Sigmoid colon (tissue), 4 donors: Measurements from ENCODE around the gene ADCY3.

Source experiments
- EP300 ChIP-seq, 4 donors: sonication (generic); formaldehyde crosslinking; IDR thresholded peaks; one replicate each; pipeline ENCODE4 v1.6.1; 2017; ENCODE audit warnings: antibody characterized with exemption in 4 of 4
- POLR2A ChIP-seq, 2 donors: fragments of 450-650 bp; IDR thresholded peaks; one replicate each; pipeline ENCODE4 v1.6.1; 2016; ENCODE audit warnings: antibody characterized with exemption in 2 of 2, mild to moderate bottlenecking in 2 of 2, moderate library complexity in 2 of 2
- POLR2AphosphoS5 ChIP-seq, 4 donors: sonication (generic); formaldehyde crosslinking; IDR thresholded peaks; one replicate each; pipeline ENCODE4 v1.6.1; 2017; ENCODE audit warnings: antibody characterized with exemption in 4 of 4
- TF ChIP-seq, protein P1 (sequence below), 4 experiments: fragments of 450-650 bp in 3 of 4; fragments of 200-600 bp in 1 of 4; IDR thresholded peaks; one replicate each; pipeline ENCODE4 v1.5.1; 2016 to 2019; ENCODE audit warnings: antibody characterized with exemption in 4 of 4, mild to moderate bottlenecking in 3 of 4, moderate library complexity in 2 of 4

- TF ChIP-seq, protein P1, sequence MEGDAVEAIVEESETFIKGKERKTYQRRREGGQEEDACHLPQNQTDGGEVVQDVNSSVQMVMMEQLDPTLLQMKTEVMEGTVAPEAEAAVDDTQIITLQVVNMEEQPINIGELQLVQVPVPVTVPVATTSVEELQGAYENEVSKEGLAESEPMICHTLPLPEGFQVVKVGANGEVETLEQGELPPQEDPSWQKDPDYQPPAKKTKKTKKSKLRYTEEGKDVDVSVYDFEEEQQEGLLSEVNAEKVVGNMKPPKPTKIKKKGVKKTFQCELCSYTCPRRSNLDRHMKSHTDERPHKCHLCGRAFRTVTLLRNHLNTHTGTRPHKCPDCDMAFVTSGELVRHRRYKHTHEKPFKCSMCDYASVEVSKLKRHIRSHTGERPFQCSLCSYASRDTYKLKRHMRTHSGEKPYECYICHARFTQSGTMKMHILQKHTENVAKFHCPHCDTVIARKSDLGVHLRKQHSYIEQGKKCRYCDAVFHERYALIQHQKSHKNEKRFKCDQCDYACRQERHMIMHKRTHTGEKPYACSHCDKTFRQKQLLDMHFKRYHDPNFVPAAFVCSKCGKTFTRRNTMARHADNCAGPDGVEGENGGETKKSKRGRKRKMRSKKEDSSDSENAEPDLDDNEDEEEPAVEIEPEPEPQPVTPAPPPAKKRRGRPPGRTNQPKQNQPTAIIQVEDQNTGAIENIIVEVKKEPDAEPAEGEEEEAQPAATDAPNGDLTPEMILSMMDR (IDR thresholded peaks at IDR 0.05): no peak
- no peak for TF ChIP-seq POLR2A (IDR thresholded peaks at IDR 0.05)
- no peak for TF ChIP-seq POLR2AphosphoS5 (IDR thresholded peaks at IDR 0.05)
- TF ChIP-seq EP300 (IDR thresholded peaks at IDR 0.05): no peak
Measured at GRCh38 chr2:24886126-24886501, 33.9 kb downstream of the ADCY3 start.
